Activated CD4-positive, alpha-beta T cell treated with anti-CD3 and anti-CD28 coated beads for 48 hours (primary cell): ENCODE data around the gene MBNL2.

ENCODE experiments used
- DNase-seq: peaks from one replicate; pipeline ENCODE4 v3.0.0-alpha.2; 2020

MBNL2 gene

DNA sequence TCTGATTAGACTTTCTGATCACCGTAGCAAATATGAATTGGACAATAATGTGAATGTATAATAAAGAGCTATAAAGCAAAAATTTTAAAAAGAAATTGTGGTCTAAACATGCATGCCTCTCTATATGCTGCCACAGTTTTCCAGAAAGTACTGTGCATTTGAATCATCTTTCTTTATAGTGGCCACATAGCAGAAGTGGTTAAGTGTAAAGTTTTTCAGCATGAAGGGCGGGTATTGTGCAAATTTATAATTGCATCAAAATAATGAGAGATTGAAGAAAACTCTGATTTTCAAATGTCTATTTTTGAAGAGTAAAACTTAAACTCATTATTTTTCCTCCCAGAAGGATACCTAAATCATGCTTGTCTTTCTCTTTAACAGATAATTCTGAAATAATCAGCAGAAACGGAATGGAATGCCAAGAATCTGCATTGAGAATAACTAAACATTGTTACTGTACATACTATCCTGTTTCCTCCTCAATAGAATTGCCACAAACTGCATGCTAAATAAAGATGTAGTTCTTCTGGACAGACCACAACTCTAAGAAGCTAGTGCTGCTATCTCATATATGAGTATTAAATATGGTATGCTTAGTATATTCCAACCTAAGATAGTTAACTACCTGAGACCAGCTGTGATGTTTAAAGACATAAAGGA is 168.9 kb downstream of the MBNL2 start:
- no peak for DNase-seq

DNA sequence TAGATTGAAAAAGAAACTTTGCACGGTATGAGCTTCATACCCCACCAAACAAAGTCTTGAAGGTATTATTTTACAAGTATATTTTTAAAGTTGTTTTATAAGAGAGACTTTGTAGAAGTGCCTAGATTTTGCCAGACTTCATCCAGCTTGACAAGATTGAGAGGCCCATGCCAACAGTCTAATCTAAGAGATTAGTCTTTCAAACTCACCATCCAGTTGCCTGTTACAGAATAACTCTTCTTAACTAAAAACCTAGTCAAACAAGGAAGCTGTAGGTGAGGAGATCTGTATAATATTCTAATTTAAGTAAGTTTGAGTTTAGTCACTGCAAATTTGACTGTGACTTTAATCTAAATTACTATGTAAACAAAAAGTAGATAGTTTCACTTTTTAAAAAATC is 169.9 kb downstream of the MBNL2 start:
- DNase-seq = no peak

DNA sequence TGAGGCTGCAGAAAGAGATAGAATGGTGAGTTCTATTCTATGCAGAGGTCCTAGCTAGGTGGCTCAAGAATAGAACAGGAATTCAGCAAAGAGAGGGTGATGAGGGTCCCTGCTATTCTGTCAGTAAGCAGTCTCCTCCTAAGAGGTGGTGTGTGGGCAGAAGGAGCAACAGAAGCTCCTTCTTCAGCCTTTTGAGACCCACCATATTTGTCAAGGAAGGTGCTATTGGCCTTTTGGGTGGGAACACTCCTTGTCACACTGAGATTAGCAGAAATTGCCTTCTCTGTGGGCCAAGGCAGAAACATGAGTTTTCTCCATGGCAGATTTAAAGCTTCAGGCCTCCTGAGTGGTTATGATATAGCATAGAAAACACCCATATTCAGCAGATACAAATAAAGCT is 172.4 kb downstream of the MBNL2 start:
- DNase-seq = no peak

DNA sequence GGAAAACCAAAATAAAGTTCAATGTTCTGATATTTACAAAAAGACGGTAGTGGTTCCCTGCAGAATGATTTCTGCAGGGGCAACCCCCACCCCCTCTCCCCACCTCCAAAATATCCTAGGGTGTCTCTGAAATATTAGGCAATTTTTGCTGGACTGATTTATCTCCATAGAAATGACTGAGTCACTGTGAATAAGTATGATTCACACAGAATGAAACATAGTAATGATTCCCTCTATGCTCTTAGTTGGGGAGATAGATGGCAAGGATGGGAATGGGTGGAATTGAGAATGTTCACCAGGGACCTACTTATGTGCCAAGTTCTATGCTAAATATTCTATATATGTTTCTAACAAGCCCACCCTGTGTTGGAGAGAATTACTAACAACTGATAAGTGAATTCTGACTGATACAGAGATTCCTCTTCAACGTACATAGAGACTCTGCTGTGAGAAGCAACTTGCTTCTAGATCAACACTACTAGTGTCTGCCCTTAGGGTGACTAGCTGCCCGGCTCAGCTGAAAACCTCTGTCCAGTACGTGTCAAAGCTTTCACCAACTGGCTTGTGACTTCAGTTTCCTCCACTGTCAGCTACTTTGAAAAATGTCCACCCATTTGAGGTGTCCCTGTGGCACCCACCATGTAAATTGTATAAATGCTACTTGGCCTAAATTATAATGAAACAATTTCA is 173.5 kb downstream of the MBNL2 start:
- DNase-seq = no peak

DNA sequence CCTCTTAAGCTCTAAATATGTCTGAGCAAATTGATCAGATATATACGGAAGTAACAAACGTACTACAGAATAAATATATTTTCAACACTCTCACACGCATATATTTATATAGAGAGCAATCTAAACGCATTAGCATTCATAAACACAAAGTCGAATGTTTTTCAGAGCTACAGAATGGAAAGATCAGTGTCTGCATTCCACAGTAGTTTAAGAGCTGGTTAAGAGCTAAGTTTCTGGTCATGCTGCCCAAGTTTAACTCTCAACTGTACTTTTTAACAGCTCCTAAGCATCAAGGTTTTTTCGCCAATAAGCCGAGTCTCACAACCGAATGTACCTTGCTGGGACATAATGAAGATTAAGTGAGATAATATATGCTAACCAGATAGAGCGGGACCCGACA is 175.1 kb downstream of the MBNL2 start:
- no peak for DNase-seq

DNA sequence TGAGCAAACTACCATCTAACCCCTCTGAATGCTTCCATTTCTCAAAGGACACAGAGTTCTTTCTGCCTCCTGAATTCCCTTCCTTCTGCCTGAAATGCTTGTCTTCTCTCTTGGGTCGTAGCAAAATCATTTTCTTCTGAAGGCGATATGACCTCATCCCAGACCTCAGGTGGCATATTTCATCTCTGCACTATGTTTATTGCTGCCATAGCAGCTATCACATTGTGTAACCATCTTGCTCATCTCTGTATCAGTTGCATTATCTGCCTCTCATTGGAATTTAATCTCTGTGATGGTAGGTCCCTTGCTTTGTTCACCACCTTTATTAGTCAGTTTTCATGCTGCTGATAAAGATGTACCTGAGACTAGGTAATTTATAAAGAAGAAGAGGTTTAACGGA is 179.3 kb downstream of the MBNL2 start:
- DNase-seq = no peak

DNA sequence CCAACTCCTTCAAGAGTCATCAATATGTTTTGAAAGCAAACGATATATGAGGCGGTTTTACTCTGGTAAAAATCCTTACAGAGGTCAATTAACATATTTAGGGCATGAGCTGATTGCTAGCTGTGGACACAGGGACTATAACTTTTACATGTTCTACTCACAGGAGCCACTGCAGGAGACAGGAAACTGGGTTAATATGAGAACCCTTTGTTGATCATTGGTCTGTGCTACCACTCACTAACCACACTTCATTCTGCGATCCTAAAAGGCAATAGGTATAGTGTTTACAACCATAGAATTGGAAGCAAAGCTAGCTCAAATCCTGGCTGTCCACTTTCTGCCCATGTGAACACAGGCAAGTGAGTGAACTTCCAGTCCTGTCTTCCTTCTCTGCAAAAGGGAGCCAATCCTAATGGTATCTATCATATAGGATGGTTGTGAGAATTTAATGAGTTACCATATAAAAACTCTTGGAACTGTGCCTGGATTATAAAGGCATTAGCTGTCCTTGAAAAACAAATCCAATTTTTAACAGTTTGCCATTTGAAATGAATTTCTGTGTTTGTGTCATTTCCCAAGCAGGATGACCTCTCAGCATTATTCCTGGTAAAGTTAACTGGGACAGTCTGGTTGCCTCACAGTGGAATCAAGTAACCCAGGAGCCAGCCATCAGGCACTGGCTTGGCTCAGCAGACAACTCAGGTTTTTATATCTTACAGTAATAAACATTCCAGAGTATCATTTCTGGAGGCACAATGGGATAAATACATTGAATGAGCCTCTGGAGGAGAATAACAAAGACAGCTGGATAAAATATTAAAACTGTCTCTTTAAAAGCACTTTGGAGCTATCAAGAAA is 182.0 kb downstream of the MBNL2 start:
- DNase-seq = no peak

DNA sequence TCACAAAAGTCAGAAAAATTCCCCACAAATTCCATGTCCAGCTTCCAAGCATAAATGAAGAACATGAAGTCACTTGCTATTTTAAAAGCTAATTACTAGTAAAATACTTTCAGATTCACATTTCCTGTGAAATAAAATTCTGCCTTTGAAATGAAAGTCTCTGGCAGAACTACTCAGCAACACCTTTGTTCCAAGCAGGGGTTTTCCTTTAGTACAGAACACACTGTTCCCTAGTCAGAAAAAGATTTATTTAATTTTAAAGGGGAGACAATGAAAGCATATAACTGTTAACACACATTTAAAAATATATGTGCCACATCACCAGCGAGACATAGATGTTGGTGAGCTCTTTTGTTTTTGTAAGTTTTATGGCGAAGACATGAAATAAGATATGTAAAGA is 185.4 kb downstream of the MBNL2 start:
- DNase-seq = no peak

DNA sequence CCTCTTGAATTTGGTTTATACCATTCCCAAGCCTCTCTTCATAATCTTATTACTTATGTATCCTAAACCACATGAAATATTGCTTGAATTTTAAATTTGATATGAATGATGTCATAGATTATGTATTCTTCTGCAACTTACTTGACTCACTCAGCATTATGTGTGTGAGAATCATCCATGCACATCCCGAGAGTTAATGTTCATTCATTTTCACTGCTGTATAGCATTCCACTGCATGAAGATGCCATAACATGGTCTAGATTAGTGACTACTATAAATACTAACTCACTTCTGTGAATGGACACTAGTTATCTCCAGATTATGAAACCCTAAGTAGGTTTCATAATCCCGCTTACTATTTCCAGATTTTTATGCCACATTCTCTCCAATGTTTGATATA is 186.8 kb downstream of the MBNL2 start:
- no peak for DNase-seq

DNA sequence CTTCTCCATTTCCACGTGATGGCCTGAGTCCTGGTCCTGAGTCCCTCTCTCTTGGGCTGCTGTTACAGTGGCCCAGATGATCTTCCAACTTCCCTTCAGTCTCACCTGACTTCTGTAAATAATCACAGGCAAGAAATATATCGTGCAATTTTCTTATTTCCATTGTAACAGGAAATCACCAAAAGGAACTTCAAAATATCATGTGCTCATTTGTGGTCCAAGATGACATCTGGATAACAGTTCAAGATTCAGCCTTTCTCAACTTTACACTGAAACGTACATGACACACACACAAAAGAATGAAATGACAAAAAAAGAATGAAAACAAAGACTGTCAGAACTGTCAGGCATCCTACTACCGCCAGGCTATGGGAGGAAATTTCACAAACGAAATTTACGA is 189.9 kb downstream of the MBNL2 start:
- no peak for DNase-seq

DNA sequence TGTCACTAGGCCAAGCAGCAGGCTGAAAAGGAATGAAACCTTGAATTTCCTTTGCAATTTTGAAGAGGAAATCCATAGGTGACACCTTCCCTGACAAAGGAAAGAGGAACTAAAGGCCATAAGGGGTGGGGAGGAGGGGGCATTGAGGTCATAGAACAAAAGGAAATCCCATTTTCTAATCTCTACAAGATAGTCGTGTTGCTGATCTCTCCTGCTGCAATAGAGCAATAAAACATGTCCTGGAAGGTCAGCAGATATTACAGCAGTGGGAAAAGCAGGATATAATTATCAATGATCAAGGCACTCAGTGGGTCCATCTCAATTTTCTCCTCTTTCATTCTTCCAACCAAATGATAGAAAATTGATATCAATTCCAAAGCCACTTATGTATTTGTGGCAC is 191.6 kb downstream of the MBNL2 start:
- DNase-seq = no peak

DNA sequence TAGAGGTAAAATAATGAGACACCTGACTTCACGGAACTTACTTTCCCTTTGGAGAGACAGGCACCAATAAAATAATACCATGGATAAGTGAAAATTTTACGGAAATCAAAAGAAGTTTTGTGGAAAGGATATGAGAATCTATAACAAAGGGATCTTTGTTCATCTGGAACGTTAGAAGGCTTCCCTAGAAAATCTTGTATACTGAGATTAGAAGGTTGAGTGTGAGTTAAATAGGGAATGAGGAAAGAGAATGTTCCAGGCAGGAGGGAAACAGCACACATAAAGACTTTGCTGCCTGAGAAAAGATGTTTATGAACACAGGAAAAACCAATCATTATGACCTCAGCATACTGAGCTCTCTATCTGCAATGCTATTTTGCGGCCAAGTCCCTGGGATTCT is 192.3 kb downstream of the MBNL2 start:
- no peak for DNase-seq

DNA sequence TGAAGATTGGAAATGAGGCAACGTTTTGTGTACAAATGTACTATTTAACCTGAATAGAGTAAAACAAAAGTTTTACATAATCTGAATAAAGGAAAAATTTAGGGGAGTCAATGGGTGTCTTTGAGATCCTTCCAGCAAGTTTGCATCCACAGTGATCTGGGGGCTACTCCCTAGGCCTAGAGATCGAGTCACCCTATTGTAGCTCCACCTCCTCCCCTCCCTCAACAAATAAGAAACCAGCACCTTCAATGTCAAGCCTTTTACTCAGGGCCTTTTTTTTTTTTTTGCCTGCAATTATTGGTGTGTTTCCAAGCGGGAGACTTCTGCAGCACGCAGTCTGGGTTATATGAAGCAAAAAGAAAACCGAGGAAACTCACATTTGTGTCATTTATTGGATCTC is 195.6 kb downstream of the MBNL2 start:
- no peak for DNase-seq

DNA sequence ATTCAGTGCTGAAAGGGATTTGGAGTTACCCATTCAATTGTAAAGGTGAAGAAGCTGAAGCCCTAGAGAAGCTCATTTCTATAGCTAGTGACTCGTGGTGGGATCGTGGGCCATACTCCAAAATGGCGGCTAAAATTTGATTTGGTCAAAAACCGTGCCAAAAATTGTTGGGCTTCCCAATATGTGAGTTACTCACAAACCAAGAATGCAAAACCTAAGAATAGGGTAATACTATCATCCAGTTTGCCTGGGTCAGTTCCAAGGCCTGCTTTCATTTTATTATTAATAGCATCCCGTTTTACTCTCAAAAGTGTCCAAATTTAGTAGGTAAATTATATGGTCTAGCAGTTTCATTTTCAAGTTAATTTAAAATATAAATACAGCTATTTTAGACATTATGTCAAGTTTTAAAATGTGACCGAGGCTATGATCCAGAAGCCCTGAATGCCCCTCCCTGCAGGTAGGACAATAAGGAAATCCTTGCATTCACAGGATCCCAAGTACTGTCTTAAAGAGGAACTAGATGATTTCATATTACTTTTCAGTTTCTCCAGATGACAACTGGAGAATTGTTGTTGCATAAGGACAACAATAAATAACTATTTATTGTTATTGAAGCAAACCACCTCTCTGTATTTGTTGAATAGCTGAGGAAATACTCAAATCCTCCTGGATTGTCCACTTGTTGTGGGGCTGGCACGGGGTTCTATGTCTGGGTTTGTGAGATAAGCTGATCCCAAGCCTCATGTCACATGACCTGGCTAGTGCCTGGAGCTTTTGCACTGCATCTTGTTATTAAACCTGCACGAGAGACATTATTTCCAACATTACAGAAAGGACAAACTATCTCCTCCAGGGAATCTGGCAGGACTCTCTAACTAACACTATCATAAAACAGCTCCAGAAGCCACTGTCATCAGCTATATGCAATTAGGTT is 200.3 kb downstream of the MBNL2 start:
- DNase-seq = no peak

DNA sequence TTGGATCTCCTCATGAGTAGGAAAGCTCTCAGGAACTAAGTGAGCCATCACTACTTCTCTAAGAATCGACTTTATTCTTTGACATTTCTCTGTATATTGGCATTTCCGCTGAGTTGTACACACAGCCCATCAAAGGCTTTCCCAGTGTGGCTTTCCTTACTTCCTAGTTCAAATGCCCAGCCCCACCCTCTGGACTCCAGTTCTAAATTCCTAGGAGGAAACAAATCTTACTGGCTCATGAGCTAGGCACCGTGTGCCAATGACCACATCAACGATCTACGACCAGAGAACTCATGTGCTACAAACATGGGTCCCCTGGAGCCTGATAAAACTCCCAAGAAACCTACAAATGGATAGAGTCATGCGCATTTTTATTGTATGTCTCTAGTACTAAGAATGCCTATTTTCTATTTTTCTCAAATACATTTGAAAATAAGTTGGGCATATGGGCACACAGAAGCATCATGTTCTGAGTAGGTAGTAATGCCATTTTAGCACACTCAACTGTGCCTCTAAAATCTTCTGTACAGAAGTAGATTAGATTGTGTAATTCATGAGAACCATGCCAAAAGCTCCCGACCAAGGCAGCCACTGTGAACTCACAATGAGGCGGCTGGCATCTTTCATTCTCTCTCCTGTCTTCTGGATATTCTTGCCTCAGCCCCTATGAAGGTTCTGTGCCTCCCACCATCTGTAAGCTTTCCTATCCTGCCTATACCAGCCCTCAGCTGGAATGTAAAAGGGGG is 201.3 kb downstream of the MBNL2 start:
- DNase-seq = no peak

DNA sequence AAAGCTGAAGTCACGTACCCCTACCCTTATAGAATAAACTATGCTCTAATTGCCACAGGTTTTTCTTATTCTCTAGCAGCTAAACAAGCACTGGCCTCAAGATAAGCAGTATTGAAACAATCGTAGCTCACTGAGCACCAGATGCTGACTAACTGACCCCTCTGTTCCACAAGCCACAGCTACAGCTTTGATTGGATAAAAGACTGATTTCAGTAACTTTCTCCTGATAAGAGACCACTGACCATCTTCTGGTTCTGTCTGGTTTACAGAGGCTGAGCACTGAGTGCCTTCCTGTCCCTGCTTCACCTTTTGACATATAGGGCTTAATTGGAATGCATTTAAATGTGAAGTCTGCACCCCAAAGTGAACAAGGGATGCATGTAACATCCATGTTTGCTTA is 203.5 kb downstream of the MBNL2 start:
- DNase-seq = no peak

DNA sequence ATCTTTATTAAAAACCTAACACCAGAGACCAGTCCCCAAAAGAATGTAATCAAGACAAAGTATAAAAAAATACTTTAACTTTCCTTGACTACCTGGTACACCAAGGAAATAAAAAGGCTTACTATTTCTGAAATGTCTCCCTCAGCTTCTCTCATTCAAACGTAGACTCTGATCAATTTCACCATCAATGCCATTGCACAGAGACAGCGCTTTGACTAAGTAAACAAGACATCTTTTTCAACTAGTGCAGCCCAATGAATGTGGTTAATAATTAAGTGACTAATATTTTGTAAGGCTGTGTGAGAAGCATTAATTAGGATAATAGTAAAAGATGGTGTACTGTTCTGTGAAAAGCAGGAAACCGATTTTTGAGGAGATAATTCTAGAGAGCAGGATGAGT is 204.6 kb downstream of the MBNL2 start:
- no peak for DNase-seq

DNA sequence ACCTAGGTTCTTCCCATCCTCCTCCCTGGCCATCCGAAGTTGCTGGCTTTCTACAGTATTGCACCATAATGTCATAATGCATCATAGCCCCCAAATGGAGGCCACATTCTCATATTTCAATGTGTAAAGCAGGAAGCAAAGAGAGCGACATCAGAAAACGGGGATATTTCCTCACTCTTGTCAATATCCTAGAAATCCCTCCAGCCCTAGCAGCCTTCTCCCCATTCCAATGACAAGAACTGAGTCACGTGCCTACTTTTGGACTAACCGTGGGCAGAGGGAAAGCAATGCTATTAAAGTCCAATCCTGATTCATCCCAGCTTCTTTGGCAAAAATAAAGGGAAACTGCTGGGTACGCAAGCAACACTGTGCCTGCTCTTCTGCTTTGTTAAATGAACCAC is 207.5 kb downstream of the MBNL2 start:
- no peak for DNase-seq

DNA sequence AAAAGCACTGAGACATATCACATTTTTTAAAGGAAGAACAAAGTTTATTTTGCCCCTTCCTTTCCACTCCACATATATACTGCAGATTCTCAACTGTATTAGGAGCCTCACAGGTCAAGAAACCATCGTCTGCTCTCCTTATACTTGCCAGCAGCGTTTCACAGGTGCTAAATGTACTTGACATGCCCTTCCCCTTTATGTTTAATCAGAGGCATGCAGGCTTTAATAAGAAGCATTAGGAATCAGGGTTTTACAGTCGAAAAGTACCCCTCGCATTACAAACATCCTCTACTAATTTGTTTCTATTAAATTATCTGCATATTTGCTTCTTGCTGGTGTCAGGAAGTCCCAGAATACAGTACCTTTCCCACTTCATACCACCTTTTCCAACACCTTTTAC is 208.2 kb downstream of the MBNL2 start:
- no peak for DNase-seq

DNA sequence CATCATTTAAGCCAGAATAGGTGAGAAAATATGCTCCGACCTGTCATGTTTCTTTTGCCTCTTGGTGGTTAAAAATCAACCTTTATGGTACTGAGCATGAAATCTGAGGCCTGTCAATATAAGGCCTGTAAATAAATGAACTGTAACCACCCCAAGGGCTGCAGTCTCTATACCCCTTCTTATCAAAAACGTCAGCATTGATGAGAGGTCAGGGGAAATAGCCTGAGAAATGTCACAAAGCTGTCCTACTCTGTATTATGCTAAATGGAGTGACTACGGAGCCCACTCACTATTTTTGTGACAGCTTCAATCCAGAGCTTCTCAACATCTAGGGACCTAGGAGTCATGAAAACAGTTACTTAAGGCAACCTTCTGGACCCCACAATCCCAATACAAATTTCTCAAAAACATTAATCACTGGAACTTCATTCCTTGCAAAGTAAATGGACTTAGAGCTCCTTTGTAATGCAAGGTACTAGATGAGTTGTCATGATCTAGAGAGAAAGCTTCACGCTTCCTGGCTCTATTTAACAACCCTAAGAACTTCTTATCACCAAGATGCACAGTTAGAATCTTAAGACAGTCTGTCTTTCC is 209.1 kb downstream of the MBNL2 start:
- no peak for DNase-seq

DNA sequence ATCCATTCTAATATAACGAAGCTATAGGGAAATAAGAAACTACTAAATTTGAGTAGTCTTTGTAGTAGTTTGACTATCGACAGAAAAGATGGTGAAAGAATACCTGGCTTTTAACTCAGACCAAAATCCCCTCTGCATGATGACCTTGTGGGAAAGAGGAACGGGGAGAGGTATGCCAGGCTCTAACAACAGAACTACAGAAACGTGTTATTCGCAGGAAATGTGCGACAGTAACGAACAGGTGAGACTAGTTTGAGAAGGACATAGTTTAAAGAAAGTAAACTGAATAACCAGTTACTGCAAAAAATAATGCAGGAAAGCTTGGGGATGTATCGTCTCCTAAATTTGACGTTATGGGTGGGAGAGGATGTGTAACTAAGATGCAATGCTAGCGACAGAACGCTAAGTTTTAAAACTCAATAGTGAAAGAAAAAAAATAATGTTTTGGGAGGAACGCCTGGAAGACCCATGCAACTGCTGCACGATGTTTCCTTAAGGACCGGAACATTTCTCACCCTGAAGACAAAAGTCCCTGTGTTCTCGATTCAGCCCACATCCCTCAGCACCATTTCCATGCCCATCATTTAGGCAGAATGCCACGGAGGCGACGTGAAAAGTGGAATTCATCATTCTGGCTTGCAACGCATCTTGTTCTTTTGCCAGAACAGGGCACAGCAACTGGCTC is 210.2 kb downstream of the MBNL2 start:
- no peak for DNase-seq
